Liver (tissue), 9 donors: ENCODE measurements around the gene CACNA2D1. TPM values are rescaled to one million over a fixed set of nuclear protein-coding genes. Genes with fewer than 3 reads are reported as not detected.

ENCODE experiments used
- DNase-seq: peaks from one replicate; pipeline ENCODE4 v3.0.0-alpha.2; 2017; ENCODE audit warnings: low spot score
- H3K27ac ChIP-seq, 2 donors: one replicate each; pipeline ENCODE4 v1.7.0; 2013; ENCODE audit warnings: inconsistent platforms in 2 of 2, low read length in 2 of 2, control low read depth in 1 of 2, low read depth in 1 of 2, mild to moderate bottlenecking in 1 of 2
- H3K27me3 ChIP-seq, 4 donors: one replicate each; pipeline versions ENCODE4 v1.6.1 to v1.7.0; 2013; ENCODE audit warnings: low read length in 3 of 4, inconsistent platforms in 1 of 4, mild to moderate bottlenecking in 1 of 4, moderate library complexity in 1 of 4; ENCODE audit not compliant: control insufficient read depth in 4 of 4, insufficient read depth in 4 of 4
- H3K36me3 ChIP-seq, 4 donors: one replicate each; pipeline versions ENCODE4 v1.6.1 to v1.7.0; 2013; ENCODE audit warnings: low read length in 3 of 4, mild to moderate bottlenecking in 3 of 4, low read depth in 1 of 4, moderate library complexity in 1 of 4; ENCODE audit not compliant: control insufficient read depth in 4 of 4, insufficient read depth in 3 of 4
- H3K4me1 ChIP-seq, 4 donors: one replicate each; pipeline versions ENCODE4 v1.6.1 to v1.7.0; 2013; ENCODE audit warnings: low read length in 3 of 4, mild to moderate bottlenecking in 3 of 4, moderate library complexity in 1 of 4; ENCODE audit not compliant: control insufficient read depth in 4 of 4, insufficient read depth in 4 of 4
- H3K4me3 ChIP-seq, 3 donors: one replicate each; pipeline versions ENCODE4 v1.6.1 to v1.7.0; 2013; ENCODE audit warnings: low read length in 3 of 3, control low read depth in 1 of 3, low read depth in 1 of 3, mild to moderate bottlenecking in 1 of 3
- H3K9ac ChIP-seq, 2 donors: one replicate each; pipeline ENCODE4 v1.7.0; 2013; ENCODE audit warnings: low read length in 2 of 2, mild to moderate bottlenecking in 2 of 2, moderate library complexity in 2 of 2, control low read depth in 1 of 2, low read depth in 1 of 2
- H3K9me3 ChIP-seq, 4 donors: one replicate each; pipeline versions ENCODE4 v1.6.1 to v1.7.0; 2013; ENCODE audit warnings: low read length in 3 of 4; ENCODE audit not compliant: control insufficient read depth in 4 of 4
- EGR1 ChIP-seq, 2 donors: IDR thresholded peaks; 2 replicates each; pipeline ENCODE4 v1.6.1; 2016 to 2018; ENCODE audit warnings: antibody characterized with exemption in 2 of 2, low read depth in 2 of 2
- FOXA1 ChIP-seq: IDR thresholded peaks from 2 replicates; pipeline ENCODE4 v1.6.1; 2016; ENCODE audit warnings: antibody characterized with exemption
- FOXA2 ChIP-seq: IDR thresholded peaks from 2 replicates; pipeline ENCODE4 v1.6.1; 2016; ENCODE audit warnings: antibody characterized with exemption
- GABPA ChIP-seq, 2 donors: IDR thresholded peaks in 1 of 2; conservative IDR thresholded peaks in 1 of 2; 2 replicates each; pipeline ENCODE4 v1.6.1; 2016; ENCODE audit warnings: antibody characterized with exemption in 2 of 2, mild to moderate bottlenecking in 1 of 2, moderate library complexity in 1 of 2
- HNF4A ChIP-seq, 2 donors: conservative IDR thresholded peaks; 2 replicates each; pipeline ENCODE4 v1.6.1; 2016; ENCODE audit warnings: antibody characterized with exemption in 2 of 2, mild to moderate bottlenecking in 2 of 2
- HNF4G ChIP-seq: IDR thresholded peaks from 2 replicates; pipeline ENCODE4 v1.6.1; 2016; ENCODE audit warnings: antibody characterized with exemption
- JUND ChIP-seq, 2 donors: IDR thresholded peaks; 2 replicates each; pipeline ENCODE4 v1.6.1; 2016; ENCODE audit warnings: antibody characterized with exemption in 2 of 2
- NR2F2 ChIP-seq: IDR thresholded peaks from 2 replicates; pipeline ENCODE4 v1.6.1; 2016; ENCODE audit warnings: antibody characterized with exemption
- RAD21 ChIP-seq, 2 donors: IDR thresholded peaks; 2 replicates each; pipeline ENCODE4 v1.6.1; 2016; ENCODE audit warnings: antibody characterized with exemption in 2 of 2, mild to moderate bottlenecking in 2 of 2
- RXRA ChIP-seq, 2 donors: IDR thresholded peaks; 2 replicates each; pipeline ENCODE4 v1.6.1; 2017 to 2018; ENCODE audit warnings: antibody characterized with exemption in 2 of 2, mild to moderate bottlenecking in 1 of 2
- SP1 ChIP-seq: IDR thresholded peaks from 2 replicates; pipeline ENCODE4 v1.6.1; 2018; ENCODE audit warnings: antibody characterized with exemption, mild to moderate bottlenecking
- TAF1 ChIP-seq: conservative IDR thresholded peaks from 2 replicates; pipeline ENCODE4 v1.6.1; 2016; ENCODE audit warnings: antibody characterized with exemption, mild to moderate bottlenecking
- YY1 ChIP-seq: IDR thresholded peaks from 2 replicates; pipeline ENCODE4 v1.6.1; 2016; ENCODE audit warnings: antibody characterized with exemption, mild to moderate bottlenecking
- ZBTB33 ChIP-seq: IDR thresholded peaks from 2 replicates; pipeline ENCODE4 v1.6.1; 2016; ENCODE audit warnings: antibody characterized with exemption
- WGBS: extraction: QIAGEN DNeasy Blood & Tissue Kit; methylation state at CpG from one replicate; pipeline ENCODE4 v1.1.7; 2013; 5-methylcytosine and 5-hydroxymethylcytosine counted together
- polyA plus RNA-seq, 2 donors: library from polyadenylated mRNA; stranded (reverse) in 1 of 2; unstranded in 1 of 2; fragments of 200-250 nt in 1 of 2; fragments of >200 nt in 1 of 2; fragmentation: Nextera tagmentation in 1 of 2; extraction: Ambion mirVana in 1 of 2; gene quantifications; one replicate each; pipeline versions ENCODE4 v1.2.1 to v1.2.3, GENCODE V29; 2013 to 2015
- total RNA-seq, 2 donors: library from RNA; depleted of rRNA; stranded (reverse); fragments of >200 nt; gene quantifications; one replicate each; pipeline ENCODE4 v1.2.3, GENCODE V29; 2014
- TF ChIP-seq, protein P1 (sequence below): IDR thresholded peaks from 2 replicates; pipeline ENCODE4 v1.6.1; 2016; ENCODE audit warnings: antibody characterized with exemption, mild to moderate bottlenecking
- TF ChIP-seq, protein P2 (sequence below): IDR thresholded peaks from 2 replicates; pipeline ENCODE4 v1.6.1; 2016; ENCODE audit warnings: antibody characterized with exemption
- TF ChIP-seq, protein P3 (sequence below): IDR thresholded peaks from 2 replicates; pipeline ENCODE4 v1.6.1; 2016; ENCODE audit warnings: antibody characterized with exemption
- TF ChIP-seq, protein P4 (sequence below): fragments of 150-350 bp; IDR thresholded peaks from 2 replicates; pipeline ENCODE4 v1.5.1; 2017; ENCODE audit warnings: improper control_type of control experiment, low read depth, low read length; ENCODE audit not compliant: missing input control
- donor health status: healthy.
- donor health status: healthy.
- donor health status: healthy.
- donor health status: healthy.
- donor health status: healthy.

The CACNA2D1 gene
- total and polyA plus RNA-seq, 4 donors, result 0.42 to 2.3 (median 0.94) TPM

GRCh38 chr7:82158327-82158726, 285.2 kb downstream of the CACNA2D1 start:
- no peak for DNase-seq
- Histone ChIP-seq H3K9ac (no peak overlapping the region), H3K27ac (no peak overlapping the region), H3K4me1 (no peaks in the 10 kb centered on the region), H3K4me3 (no peak overlapping the region), H3K9me3 (no peaks in the 10 kb centered on the region), H3K27me3 (peaks cover 0 to 2% (median 0%) of the 10 kb centered on the region in 4 donors), H3K36me3 (no peaks in the 10 kb centered on the region)
- TF ChIP-seq JUND (IDR thresholded peaks at IDR 0.05) (no peak), EGR1 (IDR thresholded peaks at IDR 0.05; ENCODE audit: low read depth in 2 of 2) (no peak), FOXA1 (no peak), NR2F2 (no peak), GABPA (IDR thresholded peaks at IDR 0.05 in 1 of 2, conservative IDR thresholded peaks at IDR 0.05 in 1 of 2) (no peak), FOXA2 (no peak), RXRA (IDR thresholded peaks at IDR 0.05) (no peak), YY1 (no peak), HNF4G (no peak)
- TF ChIP-seq, protein P1, sequence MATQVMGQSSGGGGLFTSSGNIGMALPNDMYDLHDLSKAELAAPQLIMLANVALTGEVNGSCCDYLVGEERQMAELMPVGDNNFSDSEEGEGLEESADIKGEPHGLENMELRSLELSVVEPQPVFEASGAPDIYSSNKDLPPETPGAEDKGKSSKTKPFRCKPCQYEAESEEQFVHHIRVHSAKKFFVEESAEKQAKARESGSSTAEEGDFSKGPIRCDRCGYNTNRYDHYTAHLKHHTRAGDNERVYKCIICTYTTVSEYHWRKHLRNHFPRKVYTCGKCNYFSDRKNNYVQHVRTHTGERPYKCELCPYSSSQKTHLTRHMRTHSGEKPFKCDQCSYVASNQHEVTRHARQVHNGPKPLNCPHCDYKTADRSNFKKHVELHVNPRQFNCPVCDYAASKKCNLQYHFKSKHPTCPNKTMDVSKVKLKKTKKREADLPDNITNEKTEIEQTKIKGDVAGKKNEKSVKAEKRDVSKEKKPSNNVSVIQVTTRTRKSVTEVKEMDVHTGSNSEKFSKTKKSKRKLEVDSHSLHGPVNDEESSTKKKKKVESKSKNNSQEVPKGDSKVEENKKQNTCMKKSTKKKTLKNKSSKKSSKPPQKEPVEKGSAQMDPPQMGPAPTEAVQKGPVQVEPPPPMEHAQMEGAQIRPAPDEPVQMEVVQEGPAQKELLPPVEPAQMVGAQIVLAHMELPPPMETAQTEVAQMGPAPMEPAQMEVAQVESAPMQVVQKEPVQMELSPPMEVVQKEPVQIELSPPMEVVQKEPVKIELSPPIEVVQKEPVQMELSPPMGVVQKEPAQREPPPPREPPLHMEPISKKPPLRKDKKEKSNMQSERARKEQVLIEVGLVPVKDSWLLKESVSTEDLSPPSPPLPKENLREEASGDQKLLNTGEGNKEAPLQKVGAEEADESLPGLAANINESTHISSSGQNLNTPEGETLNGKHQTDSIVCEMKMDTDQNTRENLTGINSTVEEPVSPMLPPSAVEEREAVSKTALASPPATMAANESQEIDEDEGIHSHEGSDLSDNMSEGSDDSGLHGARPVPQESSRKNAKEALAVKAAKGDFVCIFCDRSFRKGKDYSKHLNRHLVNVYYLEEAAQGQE, result no peak
- TF ChIP-seq, protein P2, sequence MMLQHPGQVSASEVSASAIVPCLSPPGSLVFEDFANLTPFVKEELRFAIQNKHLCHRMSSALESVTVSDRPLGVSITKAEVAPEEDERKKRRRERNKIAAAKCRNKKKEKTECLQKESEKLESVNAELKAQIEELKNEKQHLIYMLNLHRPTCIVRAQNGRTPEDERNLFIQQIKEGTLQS, result no peak
- TF ChIP-seq, protein P3, sequence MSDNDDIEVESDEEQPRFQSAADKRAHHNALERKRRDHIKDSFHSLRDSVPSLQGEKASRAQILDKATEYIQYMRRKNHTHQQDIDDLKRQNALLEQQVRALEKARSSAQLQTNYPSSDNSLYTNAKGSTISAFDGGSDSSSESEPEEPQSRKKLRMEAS, result no peak

DNA sequence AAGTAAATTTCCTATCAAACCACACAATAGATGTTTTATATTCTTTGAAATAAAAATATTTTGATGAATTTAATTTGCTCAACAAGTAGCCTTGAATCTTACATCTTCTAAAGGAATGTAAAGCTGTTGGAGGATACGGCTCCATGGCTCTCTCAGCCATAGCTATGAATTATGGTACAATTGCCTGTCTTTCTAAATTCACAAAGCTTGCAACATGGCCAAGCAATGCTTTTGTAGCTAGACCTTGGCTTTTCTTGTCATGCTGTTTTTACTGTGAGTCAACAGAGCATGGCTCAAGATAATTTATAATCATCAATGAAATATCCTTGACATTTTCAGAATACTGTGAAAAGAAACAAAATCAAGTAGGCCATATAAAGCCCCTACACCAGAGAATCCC, 286.7 kb downstream of the CACNA2D1 start:
- Histone ChIP-seq H3K36me3 (no peaks in the 10 kb centered on the region), H3K4me3 (no peak overlapping the region), H3K9ac (no peak overlapping the region), H3K27ac (no peak overlapping the region), H3K4me1 (no peaks in the 10 kb centered on the region), H3K9me3 (no peaks in the 10 kb centered on the region), H3K27me3 (peaks cover 0 to 2% (median 0%) of the 10 kb centered on the region in 4 donors)
- TF ChIP-seq, protein P1, result no peak
- TF ChIP-seq, protein P2, result no peak
- no peak for TF ChIP-seq HNF4A (conservative IDR thresholded peaks at IDR 0.05)
- TF ChIP-seq TAF1, result no peak
- TF ChIP-seq YY1, result no peak
- TF ChIP-seq SP1, result no peak
- no peak for TF ChIP-seq FOXA1
- TF ChIP-seq HNF4G, result no peak
- no peak for TF ChIP-seq RAD21 (IDR thresholded peaks at IDR 0.05)
- TF ChIP-seq GABPA (IDR thresholded peaks at IDR 0.05 in 1 of 2, conservative IDR thresholded peaks at IDR 0.05 in 1 of 2), result no peak
- TF ChIP-seq EGR1 (IDR thresholded peaks at IDR 0.05; ENCODE audit: low read depth in 2 of 2), result no peak
- TF ChIP-seq, protein P3, result no peak
- no peak for TF ChIP-seq FOXA2
- no peak for TF ChIP-seq ZBTB33
- TF ChIP-seq JUND (IDR thresholded peaks at IDR 0.05), result no peak
- no peak for TF ChIP-seq NR2F2
- TF ChIP-seq RXRA (IDR thresholded peaks at IDR 0.05), result no peak
- TF ChIP-seq, protein P4, sequence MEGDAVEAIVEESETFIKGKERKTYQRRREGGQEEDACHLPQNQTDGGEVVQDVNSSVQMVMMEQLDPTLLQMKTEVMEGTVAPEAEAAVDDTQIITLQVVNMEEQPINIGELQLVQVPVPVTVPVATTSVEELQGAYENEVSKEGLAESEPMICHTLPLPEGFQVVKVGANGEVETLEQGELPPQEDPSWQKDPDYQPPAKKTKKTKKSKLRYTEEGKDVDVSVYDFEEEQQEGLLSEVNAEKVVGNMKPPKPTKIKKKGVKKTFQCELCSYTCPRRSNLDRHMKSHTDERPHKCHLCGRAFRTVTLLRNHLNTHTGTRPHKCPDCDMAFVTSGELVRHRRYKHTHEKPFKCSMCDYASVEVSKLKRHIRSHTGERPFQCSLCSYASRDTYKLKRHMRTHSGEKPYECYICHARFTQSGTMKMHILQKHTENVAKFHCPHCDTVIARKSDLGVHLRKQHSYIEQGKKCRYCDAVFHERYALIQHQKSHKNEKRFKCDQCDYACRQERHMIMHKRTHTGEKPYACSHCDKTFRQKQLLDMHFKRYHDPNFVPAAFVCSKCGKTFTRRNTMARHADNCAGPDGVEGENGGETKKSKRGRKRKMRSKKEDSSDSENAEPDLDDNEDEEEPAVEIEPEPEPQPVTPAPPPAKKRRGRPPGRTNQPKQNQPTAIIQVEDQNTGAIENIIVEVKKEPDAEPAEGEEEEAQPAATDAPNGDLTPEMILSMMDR, result no peak
- DNase-seq, result no peak
- WGBS, result 71% methylated on average over 1 of the region's 1 CpG
